Lower leg skin (tissue), 3 donors: ENCODE results near the gene LY6G5C.

Experiments used
- POLR2A ChIP-seq, 2 donors: fragments of 450-650 bp; IDR thresholded peaks; one replicate each; pipeline ENCODE4 v1.6.1; 2016 to 2017; ENCODE audit warnings: antibody characterized with exemption in 2 of 2, mild to moderate bottlenecking in 1 of 2, moderate library complexity in 1 of 2
- TF ChIP-seq, protein P1 (sequence below), 3 donors: fragments of 450-650 bp; IDR thresholded peaks; one replicate each; pipeline ENCODE4 v1.5.1; 2016; ENCODE audit warnings: antibody characterized with exemption in 3 of 3, mild to moderate bottlenecking in 3 of 3, moderate library complexity in 2 of 3

GRCh38 chr6:31683591-31683990 lies 2.7 kb upstream of the LY6G5C start:
- TF ChIP-seq, protein P1, sequence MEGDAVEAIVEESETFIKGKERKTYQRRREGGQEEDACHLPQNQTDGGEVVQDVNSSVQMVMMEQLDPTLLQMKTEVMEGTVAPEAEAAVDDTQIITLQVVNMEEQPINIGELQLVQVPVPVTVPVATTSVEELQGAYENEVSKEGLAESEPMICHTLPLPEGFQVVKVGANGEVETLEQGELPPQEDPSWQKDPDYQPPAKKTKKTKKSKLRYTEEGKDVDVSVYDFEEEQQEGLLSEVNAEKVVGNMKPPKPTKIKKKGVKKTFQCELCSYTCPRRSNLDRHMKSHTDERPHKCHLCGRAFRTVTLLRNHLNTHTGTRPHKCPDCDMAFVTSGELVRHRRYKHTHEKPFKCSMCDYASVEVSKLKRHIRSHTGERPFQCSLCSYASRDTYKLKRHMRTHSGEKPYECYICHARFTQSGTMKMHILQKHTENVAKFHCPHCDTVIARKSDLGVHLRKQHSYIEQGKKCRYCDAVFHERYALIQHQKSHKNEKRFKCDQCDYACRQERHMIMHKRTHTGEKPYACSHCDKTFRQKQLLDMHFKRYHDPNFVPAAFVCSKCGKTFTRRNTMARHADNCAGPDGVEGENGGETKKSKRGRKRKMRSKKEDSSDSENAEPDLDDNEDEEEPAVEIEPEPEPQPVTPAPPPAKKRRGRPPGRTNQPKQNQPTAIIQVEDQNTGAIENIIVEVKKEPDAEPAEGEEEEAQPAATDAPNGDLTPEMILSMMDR (IDR thresholded peaks at IDR 0.05): no peak
- TF ChIP-seq POLR2A (IDR thresholded peaks at IDR 0.05): no peak
